Smooth muscle cell (in vitro differentiated cells): ENCODE results near the gene C6. TPM values are rescaled to one million over a fixed set of nuclear protein-coding genes. Genes with fewer than 3 reads are reported as not detected.

Experiments used
- DNase-seq: peaks from one replicate; lab custom pipeline; 2025; ENCODE audit not compliant: unreplicated experiment; lab: John Stamatoyannopoulos, UW
- H2AFZ ChIP-seq: fragments of 200-600 bp; sonication (generic); 2 replicates; pipeline ENCODE4 v1.6.0; 2016; ENCODE audit warnings: antibody characterized with exemption, low read depth, mild to moderate bottlenecking
- H3F3A ChIP-seq: fragments of 200-600 bp; sonication (generic); 2 replicates; pipeline ENCODE4 v1.6.0; 2017; ENCODE audit warnings: antibody characterized with exemption, low read depth
- H3K27ac ChIP-seq: fragments of 200-600 bp; sonication (generic); 2 replicates; pipeline ENCODE4 v1.5.1; 2016; ENCODE audit warnings: low read depth, mild to moderate bottlenecking
- H3K27me3 ChIP-seq: fragments of 200-600 bp; sonication (generic); 2 replicates; pipeline ENCODE4 v1.6.1; 2016; ENCODE audit warnings: low read depth, mild to moderate bottlenecking
- H3K36me3 ChIP-seq: fragments of 200-600 bp; sonication (generic); 2 replicates; pipeline ENCODE4 v1.5.1; 2016; ENCODE audit warnings: low read depth
- H3K4me1 ChIP-seq: fragments of 200-600 bp; sonication (generic); 2 replicates; pipeline ENCODE4 v1.5.1; 2016; ENCODE audit warnings: low read depth
- H3K4me2 ChIP-seq: fragments of 200-600 bp; sonication (generic); 2 replicates; pipeline ENCODE4 v1.6.0; 2016; ENCODE audit warnings: mild to moderate bottlenecking
- H3K4me3 ChIP-seq: fragments of 200-600 bp; sonication (generic); 2 replicates; pipeline ENCODE4 v1.5.1; 2016; ENCODE audit warnings: mild to moderate bottlenecking
- H3K79me2 ChIP-seq: fragments of 200-600 bp; sonication (generic); 2 replicates; pipeline ENCODE4 v1.6.0; 2016; ENCODE audit warnings: low read depth, mild to moderate bottlenecking
- H3K9ac ChIP-seq: fragments of 200-600 bp; sonication (generic); 2 replicates; pipeline ENCODE4 v1.6.0; 2016; ENCODE audit warnings: low read depth
- H3K9me3 ChIP-seq: fragments of 200-600 bp; sonication (generic); replicated peaks from 2 replicates; pipeline ENCODE4 v1.5.1; 2016; ENCODE audit warnings: low read depth
- H4K20me1 ChIP-seq: fragments of 200-600 bp; sonication (generic); 2 replicates; pipeline ENCODE4 v1.6.0; 2016; ENCODE audit warnings: low read depth
- WGBS: methylation state at CpG from one replicate; pipeline ENCODE4 v1.1.7; 2016; ENCODE audit warnings: low lambda C conversion rate; 5-methylcytosine and 5-hydroxymethylcytosine counted together
- polyA plus RNA-seq: library from polyadenylated mRNA; unstranded; fragments of >200 nt; fragmentation: Nextera tagmentation; extraction: Ambion mirVana; gene quantifications from 2 replicates; pipeline ENCODE4 v1.2.1, GENCODE V29; 2016
- total RNA-seq: library from RNA; depleted of rRNA; stranded (reverse); fragments of >200 nt; gene quantifications from 2 replicates; pipeline ENCODE4 v1.2.3, GENCODE V29; 2014
- TF ChIP-seq, protein P1 (sequence below): fragments of 200-600 bp; sonication (generic); IDR thresholded peaks from 2 replicates; pipeline ENCODE4 v1.5.1; 2017; ENCODE audit warnings: borderline replicate concordance, mild to moderate bottlenecking, antibody characterized with exemption; ENCODE audit not compliant: insufficient read depth, poor library complexity, severe bottlenecking

The C6 gene
- total and polyA plus RNA-seq, 2 experiments from 2014 or later: not detected

DNA sequence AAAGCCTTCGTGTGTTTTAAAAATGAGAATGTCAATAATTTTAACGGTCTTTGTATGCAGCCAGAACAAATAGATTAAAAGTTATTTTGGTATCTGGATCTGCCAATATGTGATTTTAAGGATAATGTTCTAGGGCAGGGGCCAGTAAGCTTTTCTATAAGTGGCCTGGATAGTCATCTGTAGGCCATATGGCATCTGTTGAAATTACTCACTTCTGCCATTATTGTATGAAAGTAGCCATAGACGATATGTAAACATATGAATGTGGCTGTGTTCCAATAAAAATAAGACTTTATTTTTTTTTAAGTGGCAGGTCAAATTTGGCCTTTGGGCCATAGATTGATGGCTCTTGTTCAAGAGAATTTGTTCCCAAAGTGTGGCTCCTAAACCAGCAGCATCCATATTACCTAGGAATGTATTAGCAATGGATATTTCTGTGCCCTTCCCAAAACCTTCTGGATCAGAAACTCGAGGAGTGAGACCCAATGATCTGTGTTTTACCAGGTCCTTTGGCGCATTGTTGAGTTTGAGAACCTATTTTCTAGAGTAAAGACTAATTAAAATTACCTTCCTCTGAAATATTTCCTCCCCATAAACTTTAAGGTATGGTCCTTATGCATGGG is 55.9 kb downstream of the C6 start:
- no peaks in the 10 kb centered on the region for H3K9me3 ChIP-seq
- 83% methylated on average over 5 of the region's 5 CpGs for WGBS
- no peak overlapping the region for H3K4me2 ChIP-seq
- TF ChIP-seq, protein P1, sequence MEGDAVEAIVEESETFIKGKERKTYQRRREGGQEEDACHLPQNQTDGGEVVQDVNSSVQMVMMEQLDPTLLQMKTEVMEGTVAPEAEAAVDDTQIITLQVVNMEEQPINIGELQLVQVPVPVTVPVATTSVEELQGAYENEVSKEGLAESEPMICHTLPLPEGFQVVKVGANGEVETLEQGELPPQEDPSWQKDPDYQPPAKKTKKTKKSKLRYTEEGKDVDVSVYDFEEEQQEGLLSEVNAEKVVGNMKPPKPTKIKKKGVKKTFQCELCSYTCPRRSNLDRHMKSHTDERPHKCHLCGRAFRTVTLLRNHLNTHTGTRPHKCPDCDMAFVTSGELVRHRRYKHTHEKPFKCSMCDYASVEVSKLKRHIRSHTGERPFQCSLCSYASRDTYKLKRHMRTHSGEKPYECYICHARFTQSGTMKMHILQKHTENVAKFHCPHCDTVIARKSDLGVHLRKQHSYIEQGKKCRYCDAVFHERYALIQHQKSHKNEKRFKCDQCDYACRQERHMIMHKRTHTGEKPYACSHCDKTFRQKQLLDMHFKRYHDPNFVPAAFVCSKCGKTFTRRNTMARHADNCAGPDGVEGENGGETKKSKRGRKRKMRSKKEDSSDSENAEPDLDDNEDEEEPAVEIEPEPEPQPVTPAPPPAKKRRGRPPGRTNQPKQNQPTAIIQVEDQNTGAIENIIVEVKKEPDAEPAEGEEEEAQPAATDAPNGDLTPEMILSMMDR: no peak
- no peak overlapping the region for H2AFZ ChIP-seq
- no peaks in the 10 kb centered on the region for H3K27me3 ChIP-seq
- no peak for DNase-seq
- H3K79me2 ChIP-seq: no peaks in the 10 kb centered on the region
- no peaks in the 10 kb centered on the region for H3F3A ChIP-seq
- H4K20me1 ChIP-seq: no peaks in the 10 kb centered on the region
- H3K27ac ChIP-seq: no peak overlapping the region
- no peak overlapping the region for H3K9ac ChIP-seq
- H3K4me3 ChIP-seq: no peak overlapping the region
- no peaks in the 10 kb centered on the region for H3K36me3 ChIP-seq
- H3K4me1 ChIP-seq: no peaks in the 10 kb centered on the region

DNA sequence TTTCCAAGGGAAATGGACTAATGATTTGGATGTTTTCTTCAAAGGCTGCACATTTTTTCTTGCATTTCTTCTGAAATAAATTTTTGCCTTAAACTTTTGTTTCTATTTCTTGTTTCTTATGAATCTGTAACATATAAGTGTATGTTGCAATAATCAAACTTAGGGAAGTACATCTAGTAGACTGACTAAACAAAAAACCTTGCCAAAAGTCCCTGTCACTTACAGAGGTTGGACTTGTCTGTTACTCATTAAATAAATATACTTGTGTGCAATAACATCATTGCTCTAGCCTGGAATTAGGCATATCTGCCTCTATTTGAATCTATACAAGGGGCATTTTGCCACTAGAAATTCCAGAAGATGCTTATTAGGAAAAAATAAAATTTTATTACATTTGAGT is 56.6 kb downstream of the C6 start:
- Histone ChIP-seq H3K36me3 (no peaks in the 10 kb centered on the region), H3K4me3 (no peak overlapping the region), H3K79me2 (no peaks in the 10 kb centered on the region), H3K9me3 (no peaks in the 10 kb centered on the region), H3K27me3 (no peaks in the 10 kb centered on the region), H3K4me1 (no peaks in the 10 kb centered on the region), H2AFZ (no peak overlapping the region), H3K9ac (no peak overlapping the region), H3K4me2 (no peak overlapping the region), H3F3A (no peaks in the 10 kb centered on the region), H4K20me1 (no peaks in the 10 kb centered on the region), H3K27ac (no peak overlapping the region)
- TF ChIP-seq, protein P1: no peak
- no peak for DNase-seq

DNA sequence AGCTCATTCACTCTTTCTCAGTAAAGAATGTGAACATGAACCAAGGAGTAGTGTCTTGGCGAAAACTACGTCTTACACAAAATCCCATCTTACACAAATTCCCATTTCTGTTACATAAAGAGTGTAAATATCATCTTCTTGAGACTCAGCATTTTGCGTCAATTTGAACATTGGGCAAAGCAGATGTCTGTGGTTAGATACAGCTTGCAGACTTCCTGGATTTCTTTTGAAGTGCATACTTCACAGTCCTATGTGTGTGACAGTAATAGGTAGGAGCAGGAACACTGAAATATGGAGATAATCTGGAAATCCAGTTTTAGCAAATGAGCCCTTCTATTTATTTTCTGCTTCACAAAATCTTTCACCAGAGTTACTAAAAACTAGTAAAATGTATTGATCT is 58.8 kb downstream of the C6 start:
- no peak for DNase-seq
- TF ChIP-seq, protein P1: no peak
- H3K4me1 ChIP-seq: no peaks in the 10 kb centered on the region
- no peaks in the 10 kb centered on the region for H4K20me1 ChIP-seq
- no peaks in the 10 kb centered on the region for H3K36me3 ChIP-seq
- H3K9me3 ChIP-seq: no peaks in the 10 kb centered on the region
- no peak overlapping the region for H3K4me2 ChIP-seq
- H3K9ac ChIP-seq: no peak overlapping the region
- H3F3A ChIP-seq: no peaks in the 10 kb centered on the region
- no peak overlapping the region for H3K27ac ChIP-seq
- no peak overlapping the region for H3K4me3 ChIP-seq
- no peak overlapping the region for H2AFZ ChIP-seq
- WGBS: 84% methylated on average over 3 of the region's 3 CpGs
- no peaks in the 10 kb centered on the region for H3K27me3 ChIP-seq
- no peaks in the 10 kb centered on the region for H3K79me2 ChIP-seq

DNA sequence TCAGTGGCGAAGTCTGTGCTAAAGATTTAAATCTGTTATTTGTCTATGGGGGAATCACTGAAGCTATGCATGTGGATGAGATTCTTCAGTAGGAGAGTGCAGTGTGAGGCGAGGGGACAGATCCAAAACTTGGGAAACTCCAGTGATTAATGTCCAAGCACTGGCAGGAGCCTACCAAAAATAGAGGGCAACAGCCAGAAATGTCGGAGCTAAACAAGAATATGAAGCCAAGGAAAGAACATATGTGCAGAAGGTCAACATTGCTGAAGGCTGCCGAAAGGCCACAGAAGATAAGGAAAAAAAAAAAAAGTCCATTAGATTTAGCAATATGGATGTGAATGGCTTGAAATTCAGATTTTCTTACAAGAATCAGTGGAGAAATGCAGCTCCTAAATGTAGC is 61.8 kb downstream of the C6 start:
- Histone ChIP-seq H3K4me3 (no peak overlapping the region), H3K27me3 (no peaks in the 10 kb centered on the region), H3K36me3 (no peaks in the 10 kb centered on the region), H3K79me2 (no peaks in the 10 kb centered on the region), H3F3A (no peaks in the 10 kb centered on the region), H4K20me1 (no peaks in the 10 kb centered on the region), H3K9ac (no peak overlapping the region), H3K4me1 (no peaks in the 10 kb centered on the region), H3K27ac (no peak overlapping the region), H3K9me3 (no peaks in the 10 kb centered on the region), H3K4me2 (no peak overlapping the region), H2AFZ (no peak overlapping the region)
- TF ChIP-seq, protein P1: no peak
- 87% methylated on average over 4 of the region's 4 CpGs for WGBS
- DNase-seq: no peak
